ENCODE measurements around the gene UQCC2. TPM values are rescaled to one million over a fixed set of nuclear protein-coding genes. Genes with fewer than 3 reads are reported as not detected.

The UQCC2 gene
- total RNA-seq, 6 experiments from 2014 or later = 109 to 167 (median 140) TPM

DNA sequence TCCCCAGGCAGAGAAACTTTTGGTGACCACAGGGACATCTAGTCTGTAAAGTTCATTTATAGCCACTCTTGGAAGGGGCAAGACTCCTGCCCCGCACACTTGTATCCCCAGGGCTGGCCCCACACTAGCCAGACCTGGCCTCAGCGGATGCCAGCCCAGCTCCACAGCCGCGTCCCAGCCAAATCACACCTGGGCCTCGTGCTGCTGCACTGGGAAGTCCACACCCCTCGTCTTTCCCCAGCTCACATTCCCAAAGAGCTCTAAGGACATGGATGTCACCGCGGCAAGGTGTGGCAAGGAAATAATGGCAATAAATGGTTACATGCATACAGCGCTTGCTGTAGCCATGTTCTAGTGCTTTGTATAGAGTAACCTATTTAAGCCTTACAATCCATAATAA is 26.7 kb upstream of the UQCC2 start:
- no peak for DNase-seq
- TF ChIP-seq, protein P1, sequence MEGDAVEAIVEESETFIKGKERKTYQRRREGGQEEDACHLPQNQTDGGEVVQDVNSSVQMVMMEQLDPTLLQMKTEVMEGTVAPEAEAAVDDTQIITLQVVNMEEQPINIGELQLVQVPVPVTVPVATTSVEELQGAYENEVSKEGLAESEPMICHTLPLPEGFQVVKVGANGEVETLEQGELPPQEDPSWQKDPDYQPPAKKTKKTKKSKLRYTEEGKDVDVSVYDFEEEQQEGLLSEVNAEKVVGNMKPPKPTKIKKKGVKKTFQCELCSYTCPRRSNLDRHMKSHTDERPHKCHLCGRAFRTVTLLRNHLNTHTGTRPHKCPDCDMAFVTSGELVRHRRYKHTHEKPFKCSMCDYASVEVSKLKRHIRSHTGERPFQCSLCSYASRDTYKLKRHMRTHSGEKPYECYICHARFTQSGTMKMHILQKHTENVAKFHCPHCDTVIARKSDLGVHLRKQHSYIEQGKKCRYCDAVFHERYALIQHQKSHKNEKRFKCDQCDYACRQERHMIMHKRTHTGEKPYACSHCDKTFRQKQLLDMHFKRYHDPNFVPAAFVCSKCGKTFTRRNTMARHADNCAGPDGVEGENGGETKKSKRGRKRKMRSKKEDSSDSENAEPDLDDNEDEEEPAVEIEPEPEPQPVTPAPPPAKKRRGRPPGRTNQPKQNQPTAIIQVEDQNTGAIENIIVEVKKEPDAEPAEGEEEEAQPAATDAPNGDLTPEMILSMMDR (IDR thresholded peaks at IDR 0.05) = no peak
- H3K27ac Mint-ChIP-seq = no peak overlapping the region
- H3K36me3 Mint-ChIP-seq (ENCODE audit: low read depth) = no peaks in the 10 kb centered on the region
- H3K9me3 Mint-ChIP-seq = no peaks in the 10 kb centered on the region
- H3K4me1 Mint-ChIP-seq (ENCODE audit: low read depth) = no peaks in the 10 kb centered on the region; the same call in 1 of the 2 replicates
- no peak overlapping the region for H3K4me3 Mint-ChIP-seq
- peaks cover 4% of the 10 kb centered on the region for H3K27me3 Mint-ChIP-seq (ENCODE audit: insufficient read depth)

DNA sequence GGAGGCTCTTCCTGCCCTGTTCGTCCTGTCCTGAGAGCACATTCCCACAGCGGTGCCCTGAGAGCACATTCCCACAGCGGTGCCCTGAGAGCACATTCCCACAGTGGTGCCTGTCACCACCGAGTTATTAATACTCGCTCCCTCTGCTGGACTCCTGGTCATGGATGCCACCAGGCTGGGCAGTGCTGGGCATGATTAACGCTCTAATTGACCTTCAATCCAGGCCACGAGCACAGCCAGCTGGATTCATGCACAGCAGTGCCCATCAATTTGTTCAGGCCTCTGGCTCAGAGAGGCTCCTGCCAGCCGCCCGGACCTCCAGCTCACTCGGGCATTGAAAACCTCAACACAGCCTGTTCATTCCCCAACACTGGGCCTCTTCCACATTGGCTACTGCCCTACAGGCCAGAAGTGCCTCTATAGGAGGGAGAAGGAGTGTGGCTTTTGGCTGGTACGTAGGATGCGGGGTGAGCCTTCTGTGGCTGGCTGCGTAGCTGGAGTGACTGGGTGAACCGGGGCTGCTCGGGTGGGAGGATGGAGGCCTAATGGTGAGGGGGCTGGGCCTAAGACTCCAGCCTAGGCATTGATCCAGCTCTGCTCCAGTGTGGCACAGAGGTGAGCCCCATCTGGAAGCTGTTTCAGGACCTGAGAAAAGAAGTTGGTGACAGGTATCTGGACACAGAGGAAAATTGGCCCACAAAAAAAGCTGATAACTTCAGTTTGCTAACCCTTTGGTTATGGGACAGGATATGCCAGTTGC is 25.9 kb upstream of the UQCC2 start:
- Mint-ChIP-seq H3K36me3 (ENCODE audit: low read depth) (no peaks in the 10 kb centered on the region), H3K4me3 (no peak overlapping the region), H3K27ac (no peak overlapping the region), H3K4me1 (ENCODE audit: low read depth) (peaks cover 7% of the 10 kb centered on the region; the same call in 1 of the 2 replicates), H3K9me3 (no peaks in the 10 kb centered on the region), H3K27me3 (ENCODE audit: insufficient read depth) (peaks cover 4% of the 10 kb centered on the region)
- TF ChIP-seq, protein P1 (IDR thresholded peaks at IDR 0.05) = no peak
- no peak for DNase-seq

DNA sequence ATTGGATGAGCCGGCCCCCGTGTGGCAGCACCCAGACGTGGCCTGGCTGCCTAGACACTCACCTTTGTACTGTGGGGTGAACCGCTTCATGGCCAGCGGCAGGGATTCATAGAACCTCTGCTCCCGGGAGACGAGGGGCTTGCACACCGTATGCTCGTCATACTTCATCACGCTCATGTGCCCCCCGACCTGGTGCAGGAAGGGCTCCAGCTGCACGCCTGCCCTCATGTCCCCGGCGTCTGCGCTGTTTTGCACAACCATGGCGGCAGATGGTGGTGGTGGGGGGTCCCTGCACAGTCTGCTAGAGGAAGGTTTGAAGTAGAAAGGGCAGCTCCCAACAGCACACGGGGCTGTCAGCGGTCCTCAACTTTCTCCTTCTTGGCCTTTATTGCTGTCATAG is 23.7 kb upstream of the UQCC2 start:
- TF ChIP-seq, protein P1 (IDR thresholded peaks at IDR 0.05) = no peak
- no peaks in the 10 kb centered on the region for H3K36me3 Mint-ChIP-seq (ENCODE audit: low read depth)
- H3K4me3 Mint-ChIP-seq = no peak overlapping the region
- DNase-seq = no peak
- H3K27me3 Mint-ChIP-seq (ENCODE audit: insufficient read depth) = peaks cover 15% of the 10 kb centered on the region
- peaks cover 7% of the 10 kb centered on the region; the same call in 1 of the 2 replicates for H3K4me1 Mint-ChIP-seq (ENCODE audit: low read depth)
- H3K27ac Mint-ChIP-seq = no peak overlapping the region
- H3K9me3 Mint-ChIP-seq = no peaks in the 10 kb centered on the region

DNA sequence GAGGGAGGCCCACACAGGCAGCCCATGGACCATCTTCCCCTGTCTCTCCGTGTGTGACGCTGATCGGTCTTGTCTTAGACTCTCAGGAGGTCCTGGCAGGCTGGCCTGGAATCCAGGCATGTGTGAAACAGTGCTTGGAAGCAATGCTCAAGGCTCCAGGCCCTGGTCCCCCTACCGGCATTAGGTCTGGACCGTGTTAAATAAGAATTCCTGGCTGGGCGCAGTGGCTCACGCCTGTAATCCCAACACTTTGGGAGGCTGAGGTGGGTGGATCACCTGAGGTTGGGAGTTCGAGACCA is 22.2 kb upstream of the UQCC2 start:
- no peaks in the 10 kb centered on the region for H3K36me3 Mint-ChIP-seq (ENCODE audit: low read depth)
- no peak overlapping the region for H3K4me3 Mint-ChIP-seq
- H3K9me3 Mint-ChIP-seq = no peaks in the 10 kb centered on the region
- peaks cover 25% of the 10 kb centered on the region for H3K27me3 Mint-ChIP-seq (ENCODE audit: insufficient read depth)
- DNase-seq = no peak
- TF ChIP-seq, protein P1 (IDR thresholded peaks at IDR 0.05) = no peak
- peaks cover 7% of the 10 kb centered on the region; the same call in 1 of the 2 replicates for H3K4me1 Mint-ChIP-seq (ENCODE audit: low read depth)
- H3K27ac Mint-ChIP-seq = no peak overlapping the region

DNA sequence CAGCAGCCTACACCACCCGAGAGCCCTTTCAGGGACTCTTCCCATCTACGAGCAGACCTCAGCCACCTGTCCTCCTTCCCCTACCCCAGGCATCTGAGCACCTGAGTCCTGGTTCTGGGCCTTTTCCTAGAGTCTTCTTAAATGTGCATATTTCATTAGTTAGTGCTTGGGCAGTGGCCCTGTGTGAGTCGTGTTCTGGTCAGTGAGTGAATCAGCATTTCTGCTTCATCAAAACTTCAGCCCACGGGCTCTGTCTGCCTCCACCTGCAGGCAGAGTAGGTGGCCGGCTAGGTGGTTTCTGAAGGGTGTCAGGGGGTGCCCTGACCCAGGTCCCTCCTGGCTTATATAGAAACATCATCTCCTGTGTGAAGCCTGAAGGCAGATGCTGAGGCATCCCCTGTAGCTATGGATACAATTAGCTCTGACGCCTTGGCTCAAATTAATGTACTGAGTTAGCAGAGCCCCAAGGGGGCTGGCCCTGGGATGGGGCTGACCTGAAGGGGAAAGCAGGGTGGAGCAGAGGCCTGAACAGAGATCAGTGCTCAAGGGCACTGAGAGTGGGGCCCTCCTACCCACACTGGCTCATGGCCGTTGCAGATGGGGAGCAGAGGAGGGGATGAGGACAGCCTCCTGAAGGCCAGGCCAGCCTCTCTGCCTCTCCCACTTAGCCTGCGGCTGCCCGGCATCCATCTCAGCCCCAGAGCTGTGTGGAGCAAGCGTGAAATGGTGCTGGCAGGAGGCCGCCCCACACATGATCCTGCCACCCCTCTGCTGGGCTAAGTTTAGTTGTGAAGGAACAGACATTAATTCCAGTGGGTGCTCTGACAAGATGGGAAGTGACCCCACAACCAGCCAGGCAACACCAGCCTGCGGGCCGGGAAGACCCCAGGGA is 21.6 kb upstream of the UQCC2 start:
- Mint-ChIP-seq H3K36me3 (ENCODE audit: low read depth) (no peaks in the 10 kb centered on the region), H3K4me3 (no peak overlapping the region), H3K4me1 (ENCODE audit: low read depth) (peaks cover 7% of the 10 kb centered on the region; the same call in 1 of the 2 replicates), H3K9me3 (no peaks in the 10 kb centered on the region), H3K27me3 (ENCODE audit: insufficient read depth) (peaks cover 27% of the 10 kb centered on the region), H3K27ac (no peak overlapping the region)
- no peak for DNase-seq
- TF ChIP-seq, protein P1 (IDR thresholded peaks at IDR 0.05) = no peak
